Frontal cortex (tissue), 4 donors: ENCODE data around the gene ITM2A. TPM values are rescaled to one million over a fixed set of nuclear protein-coding genes. Genes with fewer than 3 reads are reported as not detected.

Source experiments
- DNase-seq, 2 donors: peaks; one replicate each; pipeline ENCODE4 v3.0.0; 2012; ENCODE audit warnings: low spot score in 2 of 2
- FAIRE-seq: peaks from 2 replicates; lab custom pipeline; 2012; peaks lifted over from hg19 to GRCh38; lab: Jason Lieb, UNC
- total RNA-seq: library from RNA; depleted of rRNA; stranded (reverse); fragments of >200 nt; gene quantifications from one replicate; pipeline ENCODE4 v1.2.3, GENCODE V29; 2014
- donor health status: control.
- donor health status: control.
- donor health status: control.

Gene ITM2A
- total RNA-seq, 1 donor from 2014 or later: 71.3 TPM

DNA sequence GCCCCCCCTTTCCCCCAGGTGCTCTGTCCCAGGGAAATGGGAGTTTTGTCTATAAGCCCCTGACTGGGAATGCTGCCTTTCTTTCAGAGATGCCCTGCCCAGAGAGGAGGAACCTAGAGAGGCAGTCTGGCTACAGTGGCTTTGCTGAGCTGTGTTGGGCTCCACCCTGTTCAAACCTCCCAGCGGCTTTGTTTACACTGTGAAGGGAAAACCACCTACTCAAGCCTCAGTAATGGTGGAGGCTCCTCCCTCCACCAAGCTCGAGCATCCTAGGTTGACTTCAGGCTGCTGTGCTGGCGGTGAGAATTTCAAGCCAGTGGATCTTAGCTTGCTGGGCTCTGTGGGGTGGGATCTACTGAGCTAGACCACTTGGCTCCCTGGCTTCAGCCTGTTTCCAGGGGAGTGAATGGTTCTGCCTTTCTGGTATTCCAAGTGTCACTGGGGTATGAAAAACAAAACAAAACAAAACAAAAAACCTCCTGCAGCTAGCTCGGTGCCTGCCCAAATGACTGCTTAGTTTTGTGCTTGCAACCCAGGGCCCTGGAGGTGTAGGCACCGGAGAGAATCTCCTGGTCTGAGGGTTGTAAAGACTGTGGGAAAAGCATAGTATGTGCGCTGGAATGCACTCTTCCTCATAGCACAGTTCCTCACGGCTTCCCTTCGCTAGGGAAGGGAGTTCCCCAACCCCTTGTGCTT is 41.7 kb downstream of the ITM2A start:
- no peak for DNase-seq
- FAIRE-seq: no peak

Other genes with a start within 250 kb of the ITM2A start
- gene GPR174, start 222.6 kb downstream of the ITM2A start, total RNA-seq: not detected